Naive thymus-derived CD4-positive, alpha-beta T cell (primary cell): ENCODE measurements around the gene ZNF385D. TPM values are rescaled to one million over a fixed set of nuclear protein-coding genes. Genes with fewer than 3 reads are reported as not detected.

ENCODE experiments used
- ATAC-seq: fragments of 150-1000 bp; cut with Tn5 transposase; 2 replicates; pipeline ENCODE4 v1.10.0; 2021; ENCODE audit warnings: mild to moderate bottlenecking, moderate library complexity
- CTCF ChIA-PET: fragments of 350-600 bp; sonication (Branson Sonifier 250); formaldehyde crosslinking; loops from one replicate; lab custom pipeline; 2021; ENCODE audit warnings: antibody characterized with exemption; lab: Charles Lee
- POLR2A ChIA-PET: fragments of 350-600 bp; sonication (Branson Sonifier 250); formaldehyde crosslinking; loops from one replicate; lab custom pipeline; 2021; ENCODE audit warnings: antibody characterized with exemption, inconsistent platforms; lab: Charles Lee
- DNase-seq, 9 donors: peaks; one replicate each; pipeline versions ENCODE4 v3.0.0 to v3.0.0-alpha.2; 2020 to 2022; ENCODE audit warnings: mixed read lengths in 1 of 9
- H3K27ac ChIP-seq: one replicate; pipeline ENCODE4 v1.7.0; 2013; ENCODE audit warnings: mild to moderate bottlenecking, low read depth, low read length, moderate library complexity
- H3K27me3 ChIP-seq, 2 donors: one replicate each; pipeline ENCODE4 v1.7.0; 2013; ENCODE audit warnings: low read length in 2 of 2, mild to moderate bottlenecking in 2 of 2, moderate library complexity in 2 of 2; ENCODE audit not compliant: control insufficient read depth in 2 of 2, insufficient read depth in 2 of 2
- H3K36me3 ChIP-seq, 3 experiments: 1 replicate in 2 of 3; 2 replicates in 1 of 3; pipeline ENCODE4 v1.7.0; 2013; ENCODE audit warnings: low read length in 3 of 3, mild to moderate bottlenecking in 3 of 3, moderate library complexity in 1 of 3; ENCODE audit not compliant: insufficient read depth in 3 of 3, control insufficient read depth in 2 of 3
- H3K4me1 ChIP-seq, 2 donors: one replicate each; pipeline ENCODE4 v1.7.0; 2013; ENCODE audit warnings: low read length in 2 of 2, mild to moderate bottlenecking in 2 of 2, moderate library complexity in 1 of 2; ENCODE audit not compliant: control insufficient read depth in 2 of 2, insufficient read depth in 2 of 2
- H3K4me3 ChIP-seq: 2 replicates; pipeline ENCODE4 v1.7.0; 2013; ENCODE audit warnings: mild to moderate bottlenecking, low read length
- H3K9me3 ChIP-seq, 3 experiments: 1 replicate in 2 of 3; 2 replicates in 1 of 3; pipeline ENCODE4 v1.7.0; 2013; ENCODE audit warnings: low read length in 3 of 3; ENCODE audit not compliant: control insufficient read depth in 2 of 3
- H3K27ac Mint-ChIP-seq, 9 donors: one replicate each; pipeline ENCODE4 v1.8.0; 2020 to 2022; ENCODE audit warnings: mixed read lengths in 9 of 9, mild to moderate bottlenecking in 8 of 9, moderate library complexity in 5 of 9, inconsistent platforms in 2 of 9
- H3K27me3 Mint-ChIP-seq, 5 donors: one replicate each; pipeline ENCODE4 v1.8.0; 2021 to 2022; ENCODE audit warnings: mixed read lengths in 5 of 5, mild to moderate bottlenecking in 1 of 5
- H3K36me3 Mint-ChIP-seq, 5 donors: one replicate each; pipeline ENCODE4 v1.8.0; 2020 to 2022; ENCODE audit warnings: mixed read lengths in 5 of 5, mild to moderate bottlenecking in 3 of 5, inconsistent platforms in 1 of 5
- H3K4me1 Mint-ChIP-seq, 7 donors: one replicate each; pipeline ENCODE4 v1.8.0; 2020 to 2022; ENCODE audit warnings: mixed read lengths in 7 of 7, mild to moderate bottlenecking in 3 of 7, inconsistent platforms in 1 of 7
- H3K4me3 Mint-ChIP-seq, 10 donors: one replicate each; pipeline ENCODE4 v1.8.0; 2020 to 2022; ENCODE audit warnings: mild to moderate bottlenecking in 10 of 10, mixed read lengths in 10 of 10, moderate library complexity in 6 of 10, inconsistent platforms in 2 of 10
- H3K9me3 Mint-ChIP-seq, 11 donors: one replicate each; pipeline ENCODE4 v1.8.0; 2020 to 2022; ENCODE audit warnings: mixed read lengths in 11 of 11, mild to moderate bottlenecking in 4 of 11, inconsistent platforms in 1 of 11, moderate library complexity in 1 of 11
- intact Hi-C, 2 donors: fragments of 100-400 bp; cut with micrococcal nuclease; formaldehyde crosslinking; loops; one replicate each; pipeline ENCODE4 v1.15.1; 2023
- polyA plus RNA-seq, 2 donors: library from polyadenylated mRNA; unstranded; fragments of 300-500 nt; fragmentation: Illumina TruSeq; gene quantifications; one replicate each; pipeline ENCODE4 v1.2.3, GENCODE V29; 2021
- total RNA-seq, 6 experiments: library from RNA in 5 of 6; stranded (reverse) in 5 of 6; gene quantifications; 1 replicate in 5 of 6; 2 replicates in 1 of 6; pipeline ENCODE4 v1.2.3 and lab custom pipeline; 2021 to 2026

Gene ZNF385D
- total and polyA plus RNA-seq, 7 experiments from 2014 or later, result 0.03 to 1.1 TPM; not detected in 5

DNA sequence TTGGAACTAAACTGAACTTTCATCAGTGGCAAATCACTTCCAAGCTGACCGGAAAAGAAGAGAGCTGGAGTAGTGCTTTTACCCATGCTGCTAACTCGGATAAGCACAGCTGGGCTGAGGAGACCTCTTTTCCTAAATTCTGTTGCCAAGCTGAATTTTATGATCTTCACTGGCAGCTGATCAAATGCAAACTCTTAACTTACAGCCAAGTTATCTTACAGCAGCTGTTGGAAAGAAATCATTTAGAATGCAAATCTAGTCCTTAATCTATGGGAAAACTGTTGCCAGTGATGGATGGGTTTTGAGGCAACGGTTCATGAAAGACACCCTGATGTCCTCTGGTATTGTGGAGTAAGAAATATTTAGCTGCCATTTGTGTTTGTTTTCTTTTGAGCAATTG is 216.5 kb downstream of the ZNF385D start:
- Histone ChIP-seq H3K4me1 (no peaks in the 10 kb centered on the region), H3K9me3 (no peaks in the 10 kb centered on the region), H3K4me3 (no peak overlapping the region), H3K27ac (no peak overlapping the region), H3K36me3 (no peaks in the 10 kb centered on the region), H3K27me3 (no peaks in the 10 kb centered on the region)
- POLR2A ChIA-PET, result no interaction called here
- CTCF ChIA-PET, result no interaction called here
- Mint-ChIP-seq H3K27ac (no peak overlapping the region), H3K36me3 (no peaks in the 10 kb centered on the region), H3K27me3 (no peaks in the 10 kb centered on the region), H3K9me3 (peaks cover 2 to 27% (median 7%) of the 10 kb centered on the region in 11 donors), H3K4me1 (peaks cover 0 to 2% (median 0%) of the 10 kb centered on the region in 7 donors), H3K4me3 (no peak overlapping the region)
- no peak for DNase-seq
- no peak for ATAC-seq
- intact Hi-C loops, result no loop called here

DNA sequence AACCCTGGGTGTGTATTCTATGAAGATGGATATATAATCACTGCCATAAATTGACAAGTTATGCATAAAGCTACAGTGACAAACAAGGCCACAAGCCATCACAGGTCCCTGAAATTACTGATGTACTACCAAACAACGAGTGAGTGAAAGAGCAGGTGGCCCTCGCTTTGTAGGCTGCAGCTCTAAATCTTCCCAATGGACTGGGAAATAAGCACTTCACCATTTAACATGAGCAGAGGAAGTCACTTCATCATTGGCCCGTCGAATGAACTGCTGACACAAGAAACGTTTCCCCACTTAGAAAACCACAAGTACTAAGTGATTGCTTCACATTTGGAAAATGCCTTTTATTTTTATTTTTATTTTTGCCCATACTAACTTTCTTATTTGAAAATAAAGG is 218.0 kb downstream of the ZNF385D start:
- ChIA-PET CTCF (no interaction called here), POLR2A (no interaction called here)
- Mint-ChIP-seq H3K27ac (no peak overlapping the region), H3K4me3 (no peak overlapping the region), H3K9me3 (peaks cover 2 to 27% (median 7%) of the 10 kb centered on the region in 11 donors), H3K36me3 (no peaks in the 10 kb centered on the region), H3K4me1 (peaks cover 0 to 2% (median 0%) of the 10 kb centered on the region in 7 donors), H3K27me3 (no peaks in the 10 kb centered on the region)
- ATAC-seq, result no peak
- H3K36me3 ChIP-seq, result no peaks in the 10 kb centered on the region
- H3K9me3 ChIP-seq, result no peaks in the 10 kb centered on the region
- H3K27me3 ChIP-seq, result no peaks in the 10 kb centered on the region
- H3K4me3 ChIP-seq, result no peak overlapping the region
- no peak overlapping the region for H3K27ac ChIP-seq
- no peaks in the 10 kb centered on the region for H3K4me1 ChIP-seq
- DNase-seq, result no peak
- intact Hi-C loops, result no loop called here

DNA sequence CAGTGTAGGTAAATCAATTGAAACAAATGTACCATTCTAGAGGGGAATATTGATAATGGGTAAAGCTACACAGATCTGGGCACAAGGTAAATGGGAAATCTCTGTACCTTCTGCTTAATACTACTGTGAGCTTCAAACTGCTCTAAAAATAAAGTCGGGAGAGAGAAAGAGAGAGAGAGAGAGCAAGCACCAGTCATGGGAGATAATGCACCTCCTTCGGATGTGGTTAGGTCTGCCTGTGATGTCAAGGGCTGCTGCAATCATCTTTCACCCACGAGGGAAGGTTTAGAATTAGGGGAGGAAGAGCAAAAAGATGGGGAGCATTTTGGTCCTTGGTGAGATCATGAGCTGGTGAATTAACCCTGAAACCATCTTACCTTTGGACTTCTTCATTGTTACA is 219.1 kb downstream of the ZNF385D start:
- H3K4me3 ChIP-seq, result no peak overlapping the region
- peaks cover 2 to 22% (median 4%) of the 10 kb centered on the region in 11 donors for H3K9me3 Mint-ChIP-seq
- no peaks in the 10 kb centered on the region for H3K4me1 Mint-ChIP-seq
- no peak for DNase-seq
- H3K4me1 ChIP-seq, result no peaks in the 10 kb centered on the region
- ChIA-PET POLR2A (no interaction called here), CTCF (no interaction called here)
- no peaks in the 10 kb centered on the region for H3K9me3 ChIP-seq
- H3K27ac Mint-ChIP-seq, result no peak overlapping the region
- intact Hi-C loops, result no loop called here
- H3K36me3 ChIP-seq, result no peaks in the 10 kb centered on the region
- no peaks in the 10 kb centered on the region for H3K27me3 Mint-ChIP-seq
- no peak overlapping the region for H3K4me3 Mint-ChIP-seq
- no peak overlapping the region for H3K27ac ChIP-seq
- no peaks in the 10 kb centered on the region for H3K36me3 Mint-ChIP-seq
- no peak for ATAC-seq
- no peaks in the 10 kb centered on the region for H3K27me3 ChIP-seq

DNA sequence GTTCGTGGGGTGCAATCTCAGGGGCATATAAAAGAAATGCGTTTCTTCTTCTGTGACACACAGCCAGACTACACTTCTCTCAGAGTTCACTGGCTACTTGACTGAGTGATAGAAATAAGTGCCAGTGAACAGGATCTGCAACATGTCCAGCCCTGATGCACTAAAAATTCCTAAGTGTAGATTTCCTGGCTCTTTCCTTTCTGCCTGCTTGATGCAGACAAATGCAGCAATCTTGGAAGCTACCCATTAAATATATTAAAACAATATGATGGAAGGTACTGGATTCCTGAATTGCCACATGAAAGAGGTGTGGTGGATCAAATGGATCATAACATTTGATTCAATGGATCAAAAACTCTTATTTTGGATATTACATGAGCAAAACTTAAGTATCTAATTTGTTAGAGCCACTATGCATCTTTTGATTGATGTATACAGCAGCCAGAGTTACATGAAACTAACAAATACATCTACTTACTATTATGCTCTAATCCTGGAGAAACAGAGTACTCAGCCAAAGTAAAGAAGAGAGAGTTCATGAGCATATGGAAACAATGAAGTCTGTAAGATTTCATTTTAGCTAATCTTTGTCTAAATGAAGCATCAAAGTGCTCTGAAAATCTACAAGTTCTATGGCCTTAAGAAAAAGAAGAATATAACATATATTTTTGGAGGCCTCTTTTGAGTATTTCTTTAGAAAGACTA is 222.6 kb downstream of the ZNF385D start:
- DNase-seq, result no peak
- Histone ChIP-seq H3K27me3 (no peaks in the 10 kb centered on the region), H3K4me1 (no peaks in the 10 kb centered on the region), H3K36me3 (no peaks in the 10 kb centered on the region), H3K27ac (no peak overlapping the region), H3K9me3 (no peaks in the 10 kb centered on the region), H3K4me3 (no peak overlapping the region)
- ChIA-PET POLR2A (no interaction called here), CTCF (no interaction called here)
- Mint-ChIP-seq H3K27ac (no peak overlapping the region), H3K36me3 (no peaks in the 10 kb centered on the region), H3K9me3 (peaks cover 0 to 17% (median 3%) of the 10 kb centered on the region in 11 donors), H3K27me3 (no peaks in the 10 kb centered on the region), H3K4me3 (no peak overlapping the region), H3K4me1 (no peaks in the 10 kb centered on the region)
- intact Hi-C loops, result no loop called here
- no peak for ATAC-seq

DNA sequence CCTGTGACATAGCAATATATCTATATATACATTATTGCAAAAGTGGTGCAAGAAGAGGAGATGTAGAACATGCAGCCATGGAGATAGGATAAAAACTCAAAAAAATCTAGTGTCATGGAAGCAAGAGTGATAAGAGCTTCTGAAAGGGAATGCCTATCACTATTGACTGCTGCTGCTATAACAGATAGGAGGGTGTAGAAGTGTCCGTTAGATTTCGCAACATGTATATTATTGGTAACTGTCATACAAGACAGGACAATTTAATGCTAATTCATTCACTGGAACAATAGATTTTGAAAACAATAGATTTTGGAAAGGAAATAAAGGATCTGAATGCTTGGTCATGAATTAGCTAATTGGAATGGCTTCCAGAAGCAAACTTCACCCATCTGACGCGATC is 224.5 kb downstream of the ZNF385D start:
- no peak for ATAC-seq

DNA sequence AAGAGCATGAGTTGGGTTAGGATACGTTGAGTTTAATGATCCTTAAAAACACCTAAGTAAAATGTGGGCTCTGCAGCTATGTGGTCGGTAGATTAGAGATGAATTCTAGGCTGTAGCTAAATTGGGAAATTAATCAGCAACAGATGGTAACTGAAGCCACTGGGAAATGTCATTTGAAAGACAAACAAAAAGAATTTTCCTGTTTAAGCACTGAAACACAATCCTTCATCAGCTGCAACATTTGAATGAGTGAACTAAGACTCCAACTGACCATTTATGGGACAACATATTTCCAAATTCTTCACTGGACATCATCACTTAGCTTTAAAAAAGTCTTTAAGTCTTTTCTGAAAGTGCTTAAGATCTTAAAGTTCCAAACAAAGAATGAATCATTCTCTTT is 226.9 kb downstream of the ZNF385D start:
- Histone ChIP-seq H3K4me1 (no peaks in the 10 kb centered on the region), H3K36me3 (no peaks in the 10 kb centered on the region), H3K9me3 (no peaks in the 10 kb centered on the region), H3K4me3 (no peak overlapping the region), H3K27ac (no peak overlapping the region), H3K27me3 (no peaks in the 10 kb centered on the region)
- ATAC-seq, result no peak
- H3K4me3 Mint-ChIP-seq, result no peak overlapping the region
- H3K9me3 Mint-ChIP-seq, result peaks cover 0 to 7% (median 3%) of the 10 kb centered on the region in 11 donors
- intact Hi-C loops, result no loop called here
- no peaks in the 10 kb centered on the region for H3K36me3 Mint-ChIP-seq
- POLR2A ChIA-PET, result no interaction called here
- no peak overlapping the region for H3K27ac Mint-ChIP-seq
- DNase-seq, result no peak
- CTCF ChIA-PET, result no interaction called here
- H3K27me3 Mint-ChIP-seq, result no peaks in the 10 kb centered on the region
- H3K4me1 Mint-ChIP-seq, result no peaks in the 10 kb centered on the region

More for the DNA sequence above, 224.5 kb downstream of the ZNF385D start:
- Mint-ChIP-seq H3K4me3 (no peak overlapping the region), H3K36me3 (no peaks in the 10 kb centered on the region), H3K27me3 (no peaks in the 10 kb centered on the region), H3K27ac (no peak overlapping the region), H3K4me1 (no peaks in the 10 kb centered on the region), H3K9me3 (peaks cover 0 to 11% (median 3%) of the 10 kb centered on the region in 11 donors)
- intact Hi-C loops, result no loop called here
- no peaks in the 10 kb centered on the region for H3K36me3 ChIP-seq
- H3K27me3 ChIP-seq, result no peaks in the 10 kb centered on the region
- no peak overlapping the region for H3K27ac ChIP-seq
- POLR2A ChIA-PET, result interaction anchor here (0.6 kb wide), 1 partner anchor 33 kb away, joined by 3 read pairs; no protein-coding TSS in a partner anchor
- DNase-seq, result no peak
- H3K4me1 ChIP-seq, result no peaks in the 10 kb centered on the region
- CTCF ChIA-PET, result no interaction called here
- no peak overlapping the region for H3K4me3 ChIP-seq
- no peaks in the 10 kb centered on the region for H3K9me3 ChIP-seq
